ENCODE measurements around the gene PRKCB.

GRCh38 chr16:24005577-24005976 lies 169.8 kb downstream of the PRKCB start:
- TF ChIP-seq, protein P1, sequence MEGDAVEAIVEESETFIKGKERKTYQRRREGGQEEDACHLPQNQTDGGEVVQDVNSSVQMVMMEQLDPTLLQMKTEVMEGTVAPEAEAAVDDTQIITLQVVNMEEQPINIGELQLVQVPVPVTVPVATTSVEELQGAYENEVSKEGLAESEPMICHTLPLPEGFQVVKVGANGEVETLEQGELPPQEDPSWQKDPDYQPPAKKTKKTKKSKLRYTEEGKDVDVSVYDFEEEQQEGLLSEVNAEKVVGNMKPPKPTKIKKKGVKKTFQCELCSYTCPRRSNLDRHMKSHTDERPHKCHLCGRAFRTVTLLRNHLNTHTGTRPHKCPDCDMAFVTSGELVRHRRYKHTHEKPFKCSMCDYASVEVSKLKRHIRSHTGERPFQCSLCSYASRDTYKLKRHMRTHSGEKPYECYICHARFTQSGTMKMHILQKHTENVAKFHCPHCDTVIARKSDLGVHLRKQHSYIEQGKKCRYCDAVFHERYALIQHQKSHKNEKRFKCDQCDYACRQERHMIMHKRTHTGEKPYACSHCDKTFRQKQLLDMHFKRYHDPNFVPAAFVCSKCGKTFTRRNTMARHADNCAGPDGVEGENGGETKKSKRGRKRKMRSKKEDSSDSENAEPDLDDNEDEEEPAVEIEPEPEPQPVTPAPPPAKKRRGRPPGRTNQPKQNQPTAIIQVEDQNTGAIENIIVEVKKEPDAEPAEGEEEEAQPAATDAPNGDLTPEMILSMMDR (IDR thresholded peaks at IDR 0.05; ENCODE audit: insufficient read depth, low read length, poor library complexity, severe bottlenecking) = no peak
- TF ChIP-seq EZH2phosphoT487 (conservative IDR thresholded peaks at IDR 0.05; ENCODE audit: low read length) = no peak

Measured in SU-DHL-6 (cell line).